NOMO-1 (cell line): ENCODE data around the gene SCIN.

Experiments used
- DNase-seq, 2 experiments: peaks; one replicate each; lab custom pipeline; 2025; ENCODE audit not compliant: unreplicated experiment in 2 of 2; lab: John Stamatoyannopoulos, UW

SCIN gene

DNA sequence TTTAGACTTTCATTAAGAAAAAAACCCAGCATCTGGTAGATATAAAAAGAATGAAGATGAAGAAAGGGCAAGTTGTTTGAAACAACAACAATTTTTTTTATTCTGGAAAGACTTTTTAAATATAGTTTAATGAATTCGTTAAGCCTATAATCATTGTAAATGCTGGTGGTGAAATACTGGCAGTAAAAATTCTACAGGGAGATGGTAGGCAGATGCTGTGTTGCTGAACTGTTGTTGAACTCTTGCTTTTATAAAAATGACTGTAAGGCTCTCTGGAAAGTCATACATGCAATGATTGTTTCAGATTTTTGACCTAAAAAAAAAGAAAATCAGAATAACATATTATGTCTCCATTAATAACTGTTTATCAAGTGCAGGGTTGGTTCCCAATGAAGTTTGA, 39.0 kb downstream of the SCIN start:
- no peak for DNase-seq

DNA sequence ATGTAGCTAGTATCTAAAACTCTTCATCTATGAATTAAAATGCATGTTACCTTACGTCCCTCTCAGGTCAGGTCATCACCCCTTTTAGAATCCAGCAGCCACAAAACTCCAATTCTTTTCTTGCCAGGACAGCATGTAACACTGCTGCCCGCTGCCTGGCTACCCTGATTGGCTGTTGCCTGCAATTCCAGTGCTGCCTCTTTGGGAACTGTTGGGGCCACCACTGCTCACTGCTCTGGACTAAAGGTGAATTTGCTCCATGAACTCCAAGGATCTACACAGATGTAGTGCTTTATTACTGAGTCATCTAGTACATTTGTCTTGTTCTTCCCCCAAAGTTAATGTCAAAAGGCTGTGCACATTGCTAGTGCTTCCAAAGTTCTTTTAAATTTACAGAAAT, 40.4 kb downstream of the SCIN start:
- DNase-seq, result no peak

DNA sequence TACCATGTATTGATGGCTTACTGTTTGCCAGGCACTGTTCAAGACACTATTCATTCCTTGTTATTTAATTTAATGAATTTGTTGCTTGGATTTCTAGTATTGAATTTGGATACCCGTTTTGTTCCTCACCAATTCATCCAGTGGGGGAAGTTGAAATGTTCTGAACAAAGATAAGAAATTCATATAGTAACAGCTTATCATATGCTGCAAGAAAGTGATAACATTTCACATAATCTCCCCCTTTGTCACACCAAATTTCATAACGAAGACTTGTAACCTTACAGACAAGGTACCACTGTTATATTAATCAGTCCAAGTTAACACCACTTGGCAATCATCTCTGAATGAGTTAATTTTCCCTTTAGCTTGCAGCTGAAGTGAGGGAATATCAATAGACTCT, 42.1 kb downstream of the SCIN start:
- no peak for DNase-seq

DNA sequence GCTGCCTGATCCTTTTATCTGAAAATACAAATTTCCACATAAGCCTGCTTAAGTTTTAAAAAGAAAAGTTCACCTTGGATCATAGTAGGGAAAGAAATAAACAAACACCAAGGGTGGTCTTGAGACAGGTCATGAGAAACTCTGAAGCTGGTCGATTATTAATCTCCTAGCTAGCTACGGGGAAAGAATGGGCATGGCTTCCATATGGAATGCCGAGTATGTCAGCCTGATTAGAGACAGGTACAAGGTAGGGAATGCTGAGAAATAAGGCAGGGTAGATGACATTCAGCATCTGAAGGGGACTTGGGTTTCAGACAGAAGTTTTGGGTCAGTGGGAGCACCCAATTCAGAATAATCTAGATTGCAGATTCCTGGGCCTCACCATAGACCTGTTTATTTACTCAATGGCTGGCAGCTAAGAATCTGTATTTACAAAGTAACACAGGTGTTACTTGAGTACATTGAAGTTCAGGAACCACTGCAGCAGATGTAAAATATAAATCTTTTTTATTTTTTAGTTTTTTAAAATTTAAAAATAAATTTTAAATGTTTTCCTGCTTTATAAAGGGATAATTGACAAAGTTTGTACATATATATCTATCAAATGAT, 49.0 kb downstream of the SCIN start:
- no peak for DNase-seq

DNA sequence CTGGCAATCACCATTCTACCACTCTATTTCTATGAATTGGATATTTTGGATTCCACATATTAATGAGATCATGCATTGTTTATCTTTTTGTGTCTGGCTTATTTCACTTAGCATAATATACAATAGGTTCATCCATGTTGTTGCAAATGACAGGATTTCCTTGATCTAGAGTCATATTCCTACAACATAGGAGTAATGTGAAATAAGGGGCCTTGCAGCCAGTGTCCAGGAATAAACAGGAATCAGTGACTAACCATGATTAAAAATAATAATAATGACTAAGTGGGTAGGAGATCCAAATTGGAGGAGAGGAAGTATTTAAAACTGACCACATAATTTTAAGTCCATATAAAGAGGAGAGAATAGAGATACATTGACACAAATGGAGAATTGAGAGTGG, 49.9 kb downstream of the SCIN start:
- DNase-seq, result peak in 1 of 2 experiments; percentile 3

DNA sequence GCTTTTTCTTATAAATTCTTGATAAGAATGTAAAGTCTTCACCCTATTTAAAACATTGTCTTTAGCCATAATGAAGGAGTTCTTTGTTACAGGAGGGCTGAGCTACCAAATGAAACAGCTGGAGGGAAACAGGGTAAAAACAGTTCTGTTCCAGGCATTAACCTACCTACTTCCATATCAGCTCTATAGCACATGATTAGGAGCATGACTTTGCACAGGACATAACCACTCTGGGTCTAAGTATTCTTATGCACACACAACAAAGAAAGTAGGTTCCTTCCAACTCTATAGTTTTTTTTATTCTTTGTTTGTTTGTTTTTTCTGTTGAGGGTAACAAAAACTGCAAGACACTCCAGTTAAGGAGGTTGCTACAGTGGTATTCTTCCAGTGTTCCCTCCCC, 52.7 kb downstream of the SCIN start:
- DNase-seq, result no peak

DNA sequence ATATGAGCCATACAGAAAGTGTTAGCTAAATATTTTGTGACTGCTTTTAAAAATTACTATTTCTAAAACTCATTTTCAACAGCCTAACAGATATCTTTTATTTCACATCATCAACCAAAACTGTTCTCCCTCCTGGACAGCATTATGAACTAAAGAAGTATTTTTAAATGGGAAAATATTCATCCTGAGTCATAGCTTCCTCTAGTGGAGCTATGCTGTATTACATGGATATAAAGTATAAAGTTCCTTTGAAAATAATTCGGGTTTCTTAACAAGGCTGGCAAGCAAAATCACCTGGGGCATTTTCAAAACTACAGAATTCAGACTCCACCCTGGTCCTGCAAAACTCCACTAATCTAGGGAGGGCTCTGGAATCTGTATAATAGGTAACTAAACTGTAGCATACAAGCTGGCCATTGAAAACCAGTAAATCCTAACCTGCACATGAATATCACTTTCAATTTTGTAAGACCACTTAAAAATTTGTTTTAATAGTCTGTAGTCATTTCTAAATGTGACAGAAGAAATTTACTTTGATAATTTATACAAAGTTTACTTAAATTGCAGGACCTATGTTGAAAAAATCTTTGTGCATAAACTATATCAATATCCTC, 53.5 kb downstream of the SCIN start:
- peak in 1 of 2 experiments; percentile 15 for DNase-seq

DNA sequence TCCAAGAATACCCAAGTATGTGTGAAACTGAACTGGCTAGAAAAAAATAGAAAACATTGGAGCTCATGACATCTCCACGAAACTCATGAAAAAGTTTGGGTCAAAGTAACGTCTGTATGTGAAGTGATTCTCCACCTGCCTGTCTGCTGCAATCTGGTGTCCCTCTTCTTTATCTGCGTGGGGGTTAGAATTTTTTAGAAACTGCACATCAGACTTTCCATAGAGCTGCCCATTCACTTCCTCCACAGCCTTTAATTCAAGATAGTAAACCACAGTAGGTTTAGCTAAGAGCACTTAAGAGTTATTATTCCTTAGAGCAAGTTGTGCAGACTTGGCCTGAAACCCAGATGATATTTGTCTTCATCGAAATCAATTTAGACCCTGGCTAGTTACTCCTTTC, 55.3 kb downstream of the SCIN start:
- no peak for DNase-seq

DNA sequence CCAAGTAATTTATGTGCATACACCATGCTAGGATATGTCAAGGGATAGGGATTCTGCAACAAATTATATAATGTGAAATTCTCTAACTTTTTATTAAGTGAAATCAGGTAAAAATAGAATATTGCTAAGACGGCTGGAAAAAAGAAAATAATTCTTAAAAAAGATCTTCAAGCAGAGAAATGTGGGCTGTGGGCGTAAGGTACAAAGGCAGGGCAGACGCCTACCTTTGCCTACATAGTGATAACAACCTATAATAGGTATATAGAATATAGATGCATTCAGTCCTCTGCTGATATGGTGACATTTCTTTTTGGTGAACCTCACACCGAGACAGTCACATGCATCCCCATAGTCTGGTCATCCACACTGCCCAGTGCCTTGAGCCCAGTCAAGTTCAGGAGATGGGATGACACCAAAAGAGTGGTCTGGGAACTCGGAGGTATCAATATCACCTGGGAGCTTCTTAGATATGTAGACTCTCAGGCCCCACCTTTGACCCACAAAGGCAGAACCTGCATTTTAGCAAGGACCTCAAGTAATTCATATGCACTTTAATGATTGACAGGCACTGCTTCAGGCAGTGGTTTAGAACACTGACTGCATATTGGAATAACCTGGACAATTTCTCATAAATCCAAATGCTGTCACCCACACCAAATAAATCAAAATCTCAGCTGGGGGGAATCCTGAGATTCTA, 59.4 kb downstream of the SCIN start:
- no peak for DNase-seq

DNA sequence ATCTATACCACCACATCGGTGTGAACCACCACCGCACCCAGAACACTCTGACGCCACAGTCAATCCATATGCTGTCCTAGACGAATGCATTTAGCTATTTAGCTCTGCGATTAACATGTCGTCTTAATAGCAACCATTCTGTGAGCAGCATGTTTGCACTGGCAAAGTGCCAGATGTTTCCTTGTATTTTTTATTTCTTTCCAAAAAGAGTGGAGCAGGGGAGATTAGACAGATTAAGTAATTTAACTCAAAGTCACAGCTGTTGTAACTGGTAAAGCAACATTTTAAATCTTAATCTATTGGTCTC, 59.9 kb downstream of the SCIN start:
- no peak for DNase-seq

DNA sequence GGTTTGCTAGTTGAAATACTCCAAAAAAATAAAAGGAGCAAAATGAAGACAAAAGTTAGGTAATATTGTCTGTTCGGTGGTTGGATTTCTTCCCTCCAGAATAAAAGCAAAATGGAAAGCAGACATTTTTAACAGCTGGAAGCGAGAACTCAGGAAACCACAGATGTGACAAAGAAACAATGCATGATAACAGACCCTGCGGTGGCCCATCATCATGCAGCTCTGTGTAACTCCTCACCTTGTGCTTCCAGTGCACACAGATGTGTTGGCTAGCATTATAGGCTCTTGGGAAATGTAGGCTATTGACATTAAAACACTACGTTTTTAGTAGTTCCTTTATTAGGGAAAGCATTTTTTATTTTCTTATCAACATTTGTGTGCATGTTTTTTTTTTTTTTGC, 63.1 kb downstream of the SCIN start:
- no peak for DNase-seq

DNA sequence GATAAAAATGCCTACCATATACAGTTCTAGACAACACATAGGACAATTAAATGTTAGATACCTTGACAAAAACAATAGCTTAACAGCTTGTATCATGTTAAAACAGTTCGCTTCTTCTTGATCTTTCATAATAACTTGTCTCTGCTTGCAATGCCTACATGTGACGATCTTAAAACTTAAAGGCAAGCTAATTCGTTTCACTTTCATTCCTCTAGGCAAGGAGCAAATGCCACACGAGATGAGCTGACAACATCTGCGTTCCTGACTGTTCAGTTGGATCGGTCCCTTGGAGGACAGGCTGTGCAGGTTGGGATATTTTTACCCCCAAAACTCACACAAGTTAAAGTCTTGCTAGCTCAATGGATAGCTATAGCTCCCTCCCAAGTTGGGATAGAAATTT, 65.3 kb downstream of the SCIN start:
- DNase-seq, result peak; percentile 3 to 55

DNA sequence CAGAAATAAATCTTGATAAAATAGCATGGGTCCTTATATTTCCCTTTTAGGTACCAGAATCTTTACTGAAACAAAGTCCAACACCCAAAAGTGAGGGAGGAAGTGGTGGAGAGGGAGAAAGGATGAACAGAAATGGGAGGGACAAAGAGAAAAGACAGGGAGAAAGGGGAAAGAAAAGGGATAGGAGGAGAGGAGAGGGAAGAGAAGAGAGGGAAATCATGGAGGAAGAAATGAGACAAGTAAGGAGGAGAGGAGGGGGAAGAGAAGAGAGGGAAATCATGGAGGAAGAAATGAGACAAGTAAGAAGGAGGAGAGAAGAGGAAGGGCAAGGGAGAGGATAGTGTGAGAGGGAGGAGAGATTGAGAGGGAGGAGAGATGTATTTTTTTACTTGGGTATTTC, 66.8 kb downstream of the SCIN start:
- DNase-seq, result no peak

DNA sequence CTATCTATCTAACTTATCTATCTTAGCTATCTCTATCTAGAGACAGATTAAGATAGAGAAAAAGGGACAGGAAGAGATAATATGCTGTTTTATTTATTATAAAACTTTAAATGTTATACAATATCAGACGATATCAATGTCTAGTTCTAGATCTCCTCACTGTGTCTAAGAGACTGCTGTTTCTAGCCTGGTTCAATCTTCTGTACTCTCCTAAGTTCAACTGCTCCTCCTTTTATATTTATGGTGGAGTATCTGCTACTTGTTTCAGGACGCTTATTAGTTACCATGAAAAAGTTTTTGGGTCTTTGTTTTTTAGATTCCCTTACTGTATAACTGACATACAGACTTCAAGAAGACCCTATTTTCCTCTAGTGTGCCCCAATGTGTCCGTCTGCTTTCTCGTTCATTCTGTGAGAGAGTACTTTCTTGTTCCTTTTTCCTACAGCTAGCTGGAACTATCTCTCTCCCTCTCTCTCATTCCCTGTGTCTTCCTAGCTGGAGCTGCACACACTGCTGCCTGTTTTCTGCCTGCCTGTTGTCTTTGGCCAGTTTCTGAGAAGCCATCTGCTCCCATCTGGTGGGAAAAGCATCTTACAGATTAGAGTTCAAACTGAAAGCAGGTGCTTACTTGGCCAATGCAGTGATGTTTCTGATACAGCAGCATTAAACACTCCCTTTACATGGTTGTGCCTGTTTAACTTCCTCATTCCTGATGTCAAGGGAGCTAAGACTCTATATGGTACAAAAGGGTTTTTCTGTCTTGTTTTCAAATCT, 67.5 kb downstream of the SCIN start:
- peak; percentile 8 to 81 for DNase-seq

DNA sequence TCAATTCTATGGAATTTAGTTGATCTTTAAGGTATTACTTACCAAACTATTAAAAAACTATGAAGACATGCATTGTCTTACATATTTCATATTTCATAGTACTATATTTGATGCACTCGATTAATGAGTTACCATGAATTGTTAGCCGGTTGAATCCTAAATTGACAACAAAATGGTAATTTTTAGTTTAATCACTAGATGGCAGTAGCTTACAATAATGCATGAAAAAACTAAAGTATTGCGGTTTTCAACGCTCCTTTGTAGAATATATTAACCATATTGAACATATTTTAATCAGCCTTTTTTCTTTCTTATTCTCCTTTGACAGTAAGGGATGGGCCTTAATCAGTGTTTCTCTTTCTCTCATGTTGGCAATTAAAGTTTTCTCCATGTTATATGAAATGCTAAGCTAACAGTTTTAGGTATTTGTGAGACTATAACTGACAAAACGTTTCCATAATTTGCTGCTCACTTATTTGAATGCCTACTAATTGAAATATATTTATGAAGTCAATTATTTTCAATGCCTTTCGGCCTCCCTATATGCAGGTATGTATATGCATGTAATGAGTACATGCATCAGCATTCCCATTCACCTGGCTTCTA, 68.4 kb downstream of the SCIN start:
- DNase-seq, result peak in 1 of 2 experiments; percentile 63

DNA sequence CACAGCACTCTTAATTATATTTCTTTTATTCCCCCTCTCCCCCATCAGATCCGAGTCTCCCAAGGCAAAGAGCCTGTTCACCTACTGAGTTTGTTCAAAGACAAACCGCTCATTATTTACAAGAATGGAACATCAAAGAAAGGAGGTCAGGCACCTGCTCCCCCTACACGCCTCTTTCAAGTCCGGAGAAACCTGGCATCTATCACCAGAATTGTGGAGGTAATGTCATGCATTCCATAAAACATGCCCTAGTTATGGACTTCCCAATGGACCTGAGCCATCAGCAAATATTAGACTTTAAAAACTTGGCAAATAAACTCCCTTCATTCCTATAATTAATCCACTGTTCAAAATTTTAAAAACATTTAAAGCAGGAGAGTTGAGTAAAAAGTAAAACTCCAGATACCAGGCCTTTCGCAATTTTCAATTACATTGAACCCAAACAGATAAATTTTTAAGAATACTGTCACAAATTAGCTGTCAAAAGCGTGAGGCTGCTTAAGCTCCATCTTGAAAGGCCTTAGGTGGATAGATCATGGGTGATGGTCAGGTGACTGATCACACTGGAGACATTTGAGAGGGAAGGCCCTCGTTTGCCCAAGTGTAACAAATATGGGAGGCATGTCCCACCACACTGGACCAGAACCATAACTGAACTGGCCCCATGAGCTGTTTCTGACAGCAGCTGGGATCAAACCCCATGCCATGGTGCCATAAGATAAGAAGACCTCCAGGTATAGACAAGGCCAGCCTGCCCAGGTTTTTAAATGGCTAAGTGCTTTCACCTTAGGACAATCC, 70.0 kb downstream of the SCIN start:
- DNase-seq, result no peak

DNA sequence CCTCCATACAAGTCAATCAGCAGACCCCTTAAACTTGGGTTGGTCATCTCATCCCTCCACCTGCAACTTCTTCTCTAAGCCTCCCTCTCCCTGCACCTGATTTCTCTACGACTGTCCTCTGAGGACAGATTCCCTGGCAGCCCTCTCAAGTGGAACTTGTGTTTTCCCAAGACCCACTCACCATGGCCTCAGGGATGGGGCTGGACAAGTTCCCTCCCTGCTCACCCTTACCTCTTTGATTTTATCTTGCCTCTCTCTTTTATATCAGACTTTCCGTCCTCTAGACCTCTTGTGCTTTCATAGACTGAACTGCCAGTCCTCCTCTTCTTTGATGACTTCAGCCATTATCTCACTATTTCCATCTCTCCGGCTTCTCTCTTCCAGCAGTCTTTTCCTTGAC, 70.7 kb downstream of the SCIN start:
- no peak for DNase-seq

DNA sequence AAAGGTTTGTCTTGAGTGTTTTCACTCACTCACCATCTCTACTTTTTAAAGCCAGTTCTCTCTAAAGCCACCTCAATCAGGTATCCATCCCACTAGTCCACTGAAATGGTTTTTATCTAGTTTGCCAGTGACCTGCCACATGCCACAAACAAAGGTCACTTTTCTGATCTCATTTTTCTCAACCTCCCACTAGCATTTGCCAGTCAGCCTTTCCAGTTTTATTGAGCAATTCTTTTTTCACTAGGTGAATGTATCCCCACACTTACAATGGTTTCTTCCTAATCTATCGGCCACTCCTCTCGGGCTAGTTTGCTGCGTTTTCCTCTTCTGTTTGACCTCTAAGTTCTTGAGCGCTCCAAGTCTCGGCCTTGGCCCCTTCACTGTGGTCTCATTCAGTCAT, 72.0 kb downstream of the SCIN start:
- no peak for DNase-seq

DNA sequence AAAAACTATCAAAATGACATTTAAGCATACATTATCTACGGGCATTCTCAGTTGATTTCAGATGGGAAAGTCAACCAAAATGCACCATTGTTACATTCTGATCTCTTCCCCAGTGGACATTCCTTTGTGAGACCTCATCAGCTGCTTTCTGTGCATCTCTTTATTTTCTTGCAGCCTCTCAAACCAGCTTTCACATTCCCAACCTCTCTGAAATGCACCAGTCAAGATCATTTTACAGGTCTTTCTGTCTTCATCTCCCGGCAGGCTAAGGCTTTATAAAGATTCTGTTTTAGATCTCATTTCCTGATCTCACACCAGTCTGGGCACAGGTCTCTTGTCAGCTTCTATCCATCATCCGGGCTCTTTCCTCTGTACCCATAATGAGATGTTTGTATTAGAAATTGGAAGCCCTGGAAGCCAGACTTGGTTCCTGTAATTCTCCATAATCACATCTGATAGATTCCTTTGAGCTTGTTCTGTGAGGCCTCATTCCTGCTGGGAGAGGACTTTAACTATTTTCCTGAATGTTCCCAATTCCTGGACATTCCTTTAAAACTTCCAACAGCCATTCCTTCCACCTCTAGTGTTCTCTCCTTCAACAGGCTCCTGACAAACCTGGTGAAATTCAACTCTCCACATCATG, 72.6 kb downstream of the SCIN start:
- DNase-seq, result no peak

DNA sequence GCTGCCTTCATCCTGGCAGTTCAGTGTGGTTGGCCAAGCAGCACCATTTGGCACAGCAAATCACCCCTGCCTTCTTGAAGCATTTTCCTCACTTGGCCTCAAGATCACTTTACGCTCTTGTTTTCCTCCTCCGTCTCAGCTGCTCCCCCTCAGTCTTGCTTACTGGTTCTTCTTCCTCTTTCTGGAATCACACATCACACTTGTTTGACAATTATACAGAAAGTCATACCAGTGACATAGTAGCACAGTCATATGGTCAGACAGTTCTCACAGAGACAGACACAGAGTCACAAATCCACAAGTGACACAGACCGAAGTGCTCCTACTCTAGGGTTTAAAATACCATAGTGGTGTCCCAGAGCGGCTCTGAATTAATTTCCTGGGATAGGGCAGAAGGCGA, 73.1 kb downstream of the SCIN start:
- peak; percentile 26 to 58 for DNase-seq
